22Rv1 (cell line): ENCODE results near the gene CAMK4.

Experiments
- H3K27ac ChIP-seq: fragments of 450-650 bp; 2 replicates; pipeline ENCODE4 v1.5.1; 2017
- ZFX ChIP-seq: fragments of 450-650 bp; IDR thresholded peaks from 2 replicates; pipeline ENCODE4 v1.6.1; 2017; ENCODE audit warnings: antibody characterized with exemption, borderline replicate concordance
- TF ChIP-seq, protein P1 (sequence below): fragments of 450-650 bp; IDR thresholded peaks from 2 replicates; pipeline ENCODE4 v1.5.1; 2017; ENCODE audit warnings: mild to moderate bottlenecking

CAMK4 gene

DNA sequence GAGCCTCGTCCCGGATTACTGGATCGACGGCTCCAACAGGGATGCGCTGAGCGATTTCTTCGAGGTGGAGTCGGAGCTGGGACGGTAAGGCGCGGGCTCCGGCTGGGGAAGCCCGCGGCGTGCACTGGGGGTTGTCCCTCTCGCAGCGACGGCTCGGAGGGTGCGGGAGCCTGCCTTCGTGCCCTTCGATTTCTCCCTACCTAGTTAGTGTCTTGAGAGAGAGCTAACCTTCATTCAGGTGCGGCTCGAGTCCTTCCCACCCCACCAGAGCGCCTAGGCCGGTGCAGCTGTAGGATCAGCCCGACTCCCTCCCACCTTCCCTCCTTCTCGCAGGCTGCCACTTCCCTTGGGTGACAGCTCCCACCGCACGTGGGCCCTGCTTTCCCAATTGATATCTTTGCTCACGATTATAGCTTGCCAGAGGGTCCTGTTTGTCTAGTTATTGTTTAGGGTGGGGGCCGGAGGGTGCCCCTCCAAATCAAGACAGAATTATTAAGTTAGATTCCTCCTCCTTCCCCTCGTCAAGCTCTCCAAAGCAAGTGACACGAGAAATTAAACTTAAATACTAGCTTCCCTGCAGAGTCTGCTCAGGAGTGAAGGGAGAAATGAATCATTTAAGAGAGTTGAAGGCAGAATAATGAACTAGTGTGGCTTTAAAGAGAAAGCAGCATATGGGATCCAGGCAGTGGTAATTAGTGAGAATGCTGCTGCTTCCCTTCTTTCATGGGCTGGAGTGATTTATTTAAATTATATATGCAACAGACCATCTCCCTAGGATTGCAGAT is 569 bp downstream of the CAMK4 start:
- TF ChIP-seq, protein P1, sequence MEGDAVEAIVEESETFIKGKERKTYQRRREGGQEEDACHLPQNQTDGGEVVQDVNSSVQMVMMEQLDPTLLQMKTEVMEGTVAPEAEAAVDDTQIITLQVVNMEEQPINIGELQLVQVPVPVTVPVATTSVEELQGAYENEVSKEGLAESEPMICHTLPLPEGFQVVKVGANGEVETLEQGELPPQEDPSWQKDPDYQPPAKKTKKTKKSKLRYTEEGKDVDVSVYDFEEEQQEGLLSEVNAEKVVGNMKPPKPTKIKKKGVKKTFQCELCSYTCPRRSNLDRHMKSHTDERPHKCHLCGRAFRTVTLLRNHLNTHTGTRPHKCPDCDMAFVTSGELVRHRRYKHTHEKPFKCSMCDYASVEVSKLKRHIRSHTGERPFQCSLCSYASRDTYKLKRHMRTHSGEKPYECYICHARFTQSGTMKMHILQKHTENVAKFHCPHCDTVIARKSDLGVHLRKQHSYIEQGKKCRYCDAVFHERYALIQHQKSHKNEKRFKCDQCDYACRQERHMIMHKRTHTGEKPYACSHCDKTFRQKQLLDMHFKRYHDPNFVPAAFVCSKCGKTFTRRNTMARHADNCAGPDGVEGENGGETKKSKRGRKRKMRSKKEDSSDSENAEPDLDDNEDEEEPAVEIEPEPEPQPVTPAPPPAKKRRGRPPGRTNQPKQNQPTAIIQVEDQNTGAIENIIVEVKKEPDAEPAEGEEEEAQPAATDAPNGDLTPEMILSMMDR, result no peak
- TF ChIP-seq ZFX, result no peak
- H3K27ac ChIP-seq, result peak overlapping the region; percentile 67

DNA sequence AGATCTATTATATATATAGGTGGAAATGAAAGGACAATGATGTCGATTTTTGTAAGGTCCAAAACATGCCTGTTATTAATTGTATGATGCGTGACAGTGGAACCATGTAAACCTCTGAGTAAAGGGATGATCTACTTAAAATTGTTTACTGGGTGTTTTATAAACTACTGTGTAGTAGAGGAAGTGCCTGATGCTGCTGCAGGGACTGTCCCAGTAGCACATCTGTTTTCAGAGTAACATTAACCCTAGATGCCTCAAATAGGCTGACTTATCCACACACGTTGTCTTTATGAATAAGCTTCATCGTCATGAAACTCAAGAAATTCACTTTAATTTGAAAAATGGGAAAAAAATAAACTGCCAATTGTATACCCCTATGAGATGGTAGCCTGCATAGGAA is 1.7 kb downstream of the CAMK4 start:
- no peak for TF ChIP-seq ZFX
- TF ChIP-seq, protein P1, result no peak

DNA sequence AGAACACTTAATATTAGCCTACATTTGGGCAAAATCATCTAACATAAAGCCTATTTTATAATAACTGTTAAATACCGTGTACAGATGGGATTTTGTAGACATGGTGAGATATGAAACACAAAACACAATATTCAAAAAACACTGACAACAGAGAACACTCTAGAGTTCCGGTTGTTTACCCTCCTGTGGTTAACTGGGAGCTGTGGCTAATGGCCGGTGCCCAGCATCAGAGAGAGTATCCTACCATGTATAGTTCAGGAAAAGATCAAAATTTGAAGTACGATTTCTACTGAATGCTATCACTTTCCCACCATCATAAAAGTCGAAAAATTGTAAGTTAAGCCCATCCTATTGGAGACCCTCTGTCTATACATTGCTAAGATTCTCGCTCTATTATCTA is 2.4 kb downstream of the CAMK4 start:
- TF ChIP-seq, protein P1, result no peak
- TF ChIP-seq ZFX, result no peak
- no peak overlapping the region for H3K27ac ChIP-seq

More for the DNA sequence above, 1.7 kb downstream of the CAMK4 start:
- no peak overlapping the region for H3K27ac ChIP-seq

DNA sequence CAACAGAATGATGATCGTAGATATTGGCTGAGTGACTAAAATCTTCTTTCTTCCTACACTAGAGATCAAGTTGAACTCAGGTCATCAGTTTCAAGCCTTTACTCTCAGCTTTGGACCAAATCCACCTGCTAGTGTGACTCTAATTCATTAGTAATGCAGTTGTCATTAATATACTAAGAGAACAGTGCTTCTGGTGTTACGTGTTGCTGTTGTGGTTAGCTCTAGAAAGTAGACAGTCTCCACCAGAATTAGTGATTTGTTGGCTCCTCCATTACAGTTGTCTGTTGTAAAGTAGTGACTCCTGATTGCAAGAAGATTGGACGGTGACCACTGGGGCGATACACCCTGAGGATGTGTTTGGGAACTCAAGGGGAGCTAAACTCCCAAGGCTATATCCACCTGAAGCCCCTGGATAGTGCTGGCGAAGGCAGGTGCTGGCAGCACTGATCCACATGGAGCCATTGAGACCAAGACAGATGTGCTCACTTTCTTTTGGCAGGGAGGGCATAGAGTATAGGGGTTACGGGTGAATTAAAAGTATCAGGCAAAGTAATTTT is 3.1 kb downstream of the CAMK4 start:
- H3K27ac ChIP-seq, result no peak overlapping the region
- TF ChIP-seq, protein P1, result no peak
- no peak for TF ChIP-seq ZFX

DNA sequence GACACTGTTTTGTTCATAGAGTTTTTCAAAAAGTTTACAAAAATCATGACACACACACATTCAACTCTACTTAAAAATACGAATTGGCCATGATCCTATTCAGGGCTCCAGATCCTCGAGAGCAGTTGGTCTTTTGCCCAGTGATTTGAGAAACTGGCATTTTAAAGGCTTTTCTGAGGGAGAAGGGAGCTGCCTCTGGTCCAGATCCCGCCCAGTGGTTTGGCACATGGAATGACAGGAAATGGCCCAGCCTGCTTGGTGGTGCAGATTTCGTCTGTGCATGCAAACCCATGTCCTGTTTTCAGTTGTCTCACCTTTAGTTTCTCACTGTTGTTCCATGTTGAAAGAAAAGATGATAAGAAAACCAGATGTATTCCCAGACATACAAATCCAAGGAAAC is 3.6 kb downstream of the CAMK4 start:
- no peak overlapping the region for H3K27ac ChIP-seq
- TF ChIP-seq, protein P1, result no peak
- no peak for TF ChIP-seq ZFX

DNA sequence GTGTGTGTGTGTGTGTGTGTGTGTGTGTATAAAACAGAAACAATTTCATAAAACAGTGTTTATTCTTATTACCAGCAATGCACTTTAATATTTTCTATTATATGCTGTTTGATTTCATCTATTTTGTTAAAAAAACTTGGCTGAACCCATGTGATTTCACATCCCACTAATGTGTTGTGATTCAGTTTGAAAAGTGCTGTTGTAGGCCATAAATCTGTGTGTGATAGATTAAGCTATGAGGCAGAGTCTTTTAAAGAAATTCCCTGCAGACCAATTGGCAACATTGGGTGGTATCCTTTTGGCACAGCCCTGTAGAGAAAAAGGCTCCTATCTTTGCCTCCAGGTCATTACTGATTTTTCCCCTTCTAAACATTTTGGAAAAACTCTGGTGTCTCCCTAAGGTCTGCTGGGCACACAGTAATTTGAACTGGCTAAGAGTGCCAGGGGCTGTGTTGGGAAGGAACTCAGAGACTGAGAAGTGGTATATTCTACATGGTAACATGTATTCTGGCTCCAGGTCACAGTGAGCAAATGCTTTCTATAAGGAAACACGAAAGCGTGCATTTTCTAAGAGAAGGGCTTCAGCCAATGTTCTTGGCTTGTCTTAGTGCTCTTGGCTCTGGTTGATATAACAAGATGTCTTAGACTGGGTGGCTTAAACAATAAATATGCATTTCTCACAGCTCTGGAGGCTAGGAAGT is 4.5 kb downstream of the CAMK4 start:
- no peak overlapping the region for H3K27ac ChIP-seq
- no peak for TF ChIP-seq ZFX
- TF ChIP-seq, protein P1, result no peak
